ENCODE measurements around the gene HOXB2. TPM values are rescaled to one million over a fixed set of nuclear protein-coding genes. Genes with fewer than 3 reads are reported as not detected.
A peak's percentile ranks its signal among the peaks of the same experiment; 100 is the strongest.

The HOXB2 gene
- total and polyA plus RNA-seq, 2 experiments from 2014 or later, result not detected

GRCh38 chr17:48593840-48594537 lies 49.1 kb upstream of the HOXB2 start:
- Mint-ChIP-seq H3K36me3 (ENCODE audit: low read depth) (peaks cover 3% of the 10 kb centered on the region; the same call in 1 of the 3 replicates), H3K27ac (no peak overlapping the region), H3K4me1 (peaks cover 43% of the 10 kb centered on the region), H3K4me3 (peak overlapping the region; percentile 56), H3K27me3 (ENCODE audit: insufficient read depth, low read depth, poor library complexity) (peaks cover 100% of the 10 kb centered on the region), H3K9me3 (no peaks in the 10 kb centered on the region; the same call in 2 of the 3 replicates)
- Histone ChIP-seq H3K9me2 (ENCODE audit: insufficient read depth) (no peaks in the 10 kb centered on the region), H3F3A (replicated peaks; ENCODE audit: low read depth) (peaks cover 51% of the 10 kb centered on the region), H3K4me3 (peak overlapping the region; percentile 37), H3K4me1 (ENCODE audit: insufficient read depth) (peaks cover 61% of the 10 kb centered on the region), H3K4me2 (peak overlapping the region; percentile 69), H2AFZ (no peak overlapping the region), H3K27me3 (ENCODE audit: insufficient read depth) (peaks cover 100% of the 10 kb centered on the region), H3K27ac (ENCODE audit: low read depth) (no peak overlapping the region), H4K20me1 (replicated peaks; ENCODE audit: insufficient read depth) (peaks cover 42% of the 10 kb centered on the region), H3K79me2 (replicated peaks; ENCODE audit: insufficient read depth) (no peaks in the 10 kb centered on the region), H3K36me3 (ENCODE audit: insufficient read depth) (no peaks in the 10 kb centered on the region)
- DNase-seq (ENCODE audit: low spot score) (peak; percentile 87), ATAC-seq (peak; percentile 51)
- TF ChIP-seq, protein P1, sequence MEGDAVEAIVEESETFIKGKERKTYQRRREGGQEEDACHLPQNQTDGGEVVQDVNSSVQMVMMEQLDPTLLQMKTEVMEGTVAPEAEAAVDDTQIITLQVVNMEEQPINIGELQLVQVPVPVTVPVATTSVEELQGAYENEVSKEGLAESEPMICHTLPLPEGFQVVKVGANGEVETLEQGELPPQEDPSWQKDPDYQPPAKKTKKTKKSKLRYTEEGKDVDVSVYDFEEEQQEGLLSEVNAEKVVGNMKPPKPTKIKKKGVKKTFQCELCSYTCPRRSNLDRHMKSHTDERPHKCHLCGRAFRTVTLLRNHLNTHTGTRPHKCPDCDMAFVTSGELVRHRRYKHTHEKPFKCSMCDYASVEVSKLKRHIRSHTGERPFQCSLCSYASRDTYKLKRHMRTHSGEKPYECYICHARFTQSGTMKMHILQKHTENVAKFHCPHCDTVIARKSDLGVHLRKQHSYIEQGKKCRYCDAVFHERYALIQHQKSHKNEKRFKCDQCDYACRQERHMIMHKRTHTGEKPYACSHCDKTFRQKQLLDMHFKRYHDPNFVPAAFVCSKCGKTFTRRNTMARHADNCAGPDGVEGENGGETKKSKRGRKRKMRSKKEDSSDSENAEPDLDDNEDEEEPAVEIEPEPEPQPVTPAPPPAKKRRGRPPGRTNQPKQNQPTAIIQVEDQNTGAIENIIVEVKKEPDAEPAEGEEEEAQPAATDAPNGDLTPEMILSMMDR (conservative IDR thresholded peaks at IDR 0.05; ENCODE audit: low read depth in 2 of 2), result peak; percentile 80 to 91
- no peak for TF ChIP-seq POLR2AphosphoS5 (IDR thresholded peaks at IDR 0.05; ENCODE audit: low read depth)
- no peak for TF ChIP-seq JUNB (IDR thresholded peaks at IDR 0.05; ENCODE audit: unreplicated experiment)
- TF ChIP-seq EZH2 (IDR thresholded peaks at IDR 0.05; ENCODE audit: low read depth, unreplicated experiment), result peak; percentile 97
- TF ChIP-seq, protein P2, sequence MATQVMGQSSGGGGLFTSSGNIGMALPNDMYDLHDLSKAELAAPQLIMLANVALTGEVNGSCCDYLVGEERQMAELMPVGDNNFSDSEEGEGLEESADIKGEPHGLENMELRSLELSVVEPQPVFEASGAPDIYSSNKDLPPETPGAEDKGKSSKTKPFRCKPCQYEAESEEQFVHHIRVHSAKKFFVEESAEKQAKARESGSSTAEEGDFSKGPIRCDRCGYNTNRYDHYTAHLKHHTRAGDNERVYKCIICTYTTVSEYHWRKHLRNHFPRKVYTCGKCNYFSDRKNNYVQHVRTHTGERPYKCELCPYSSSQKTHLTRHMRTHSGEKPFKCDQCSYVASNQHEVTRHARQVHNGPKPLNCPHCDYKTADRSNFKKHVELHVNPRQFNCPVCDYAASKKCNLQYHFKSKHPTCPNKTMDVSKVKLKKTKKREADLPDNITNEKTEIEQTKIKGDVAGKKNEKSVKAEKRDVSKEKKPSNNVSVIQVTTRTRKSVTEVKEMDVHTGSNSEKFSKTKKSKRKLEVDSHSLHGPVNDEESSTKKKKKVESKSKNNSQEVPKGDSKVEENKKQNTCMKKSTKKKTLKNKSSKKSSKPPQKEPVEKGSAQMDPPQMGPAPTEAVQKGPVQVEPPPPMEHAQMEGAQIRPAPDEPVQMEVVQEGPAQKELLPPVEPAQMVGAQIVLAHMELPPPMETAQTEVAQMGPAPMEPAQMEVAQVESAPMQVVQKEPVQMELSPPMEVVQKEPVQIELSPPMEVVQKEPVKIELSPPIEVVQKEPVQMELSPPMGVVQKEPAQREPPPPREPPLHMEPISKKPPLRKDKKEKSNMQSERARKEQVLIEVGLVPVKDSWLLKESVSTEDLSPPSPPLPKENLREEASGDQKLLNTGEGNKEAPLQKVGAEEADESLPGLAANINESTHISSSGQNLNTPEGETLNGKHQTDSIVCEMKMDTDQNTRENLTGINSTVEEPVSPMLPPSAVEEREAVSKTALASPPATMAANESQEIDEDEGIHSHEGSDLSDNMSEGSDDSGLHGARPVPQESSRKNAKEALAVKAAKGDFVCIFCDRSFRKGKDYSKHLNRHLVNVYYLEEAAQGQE (IDR thresholded peaks at IDR 0.05; ENCODE audit: unreplicated experiment), result no peak

GRCh38 chr17:48593126-48593829 lies 48.4 kb upstream of the HOXB2 start, which contains the start of gene HOXB5:
HOXB5 (minus strand) TSS chr17:48593779; CDS start chr17:48593682, 97 bp downstream.
- DNase-seq (ENCODE audit: low spot score) (no peak), ATAC-seq (peak; percentile 4)
- Mint-ChIP-seq H3K27ac (no peak within 1 kb of the TSS), H3K9me3 (no peaks in the 10 kb centered on the region; the same call in 2 of the 3 replicates), H3K4me3 (peak within 1 kb of the TSS; percentile 56), H3K27me3 (ENCODE audit: insufficient read depth, low read depth, poor library complexity) (peaks cover 100% of the 10 kb centered on the region), H3K36me3 (ENCODE audit: low read depth) (peaks cover 3% of the 10 kb centered on the region; the same call in 1 of the 3 replicates), H3K4me1 (peaks cover 43% of the 10 kb centered on the region)
- H3K4me3 ChIP-seq, result peak within 1 kb of the TSS; percentile 37
- no peaks in the 10 kb centered on the region for H3K79me2 ChIP-seq (replicated peaks; ENCODE audit: insufficient read depth)
- peaks cover 100% of the 10 kb centered on the region for H3K27me3 ChIP-seq (ENCODE audit: insufficient read depth)
- H3K4me1 ChIP-seq (ENCODE audit: insufficient read depth), result peaks cover 62% of the 10 kb centered on the region
- H3F3A ChIP-seq (replicated peaks; ENCODE audit: low read depth), result peaks cover 49% of the 10 kb centered on the region
- peaks cover 43% of the 10 kb centered on the region for H4K20me1 ChIP-seq (replicated peaks; ENCODE audit: insufficient read depth)
- no peak within 1 kb of the TSS for H3K27ac ChIP-seq (ENCODE audit: low read depth)
- H3K9me2 ChIP-seq (ENCODE audit: insufficient read depth), result no peaks in the 10 kb centered on the region
- no peaks in the 10 kb centered on the region for H3K36me3 ChIP-seq (ENCODE audit: insufficient read depth)
- peak within 1 kb of the TSS; percentile 69 for H3K4me2 ChIP-seq
- no peak within 1 kb of the TSS for H2AFZ ChIP-seq
- TF ChIP-seq EZH2 (IDR thresholded peaks at IDR 0.05; ENCODE audit: low read depth, unreplicated experiment) (peak; percentile 92), STAT1 (IDR thresholded peaks at IDR 0.05; ENCODE audit: unreplicated experiment) (no peak), CREB1 (CRISPR knock-in tag; IDR thresholded peaks at IDR 0.05; ENCODE audit: low read depth) (no peak)
- TF ChIP-seq, protein P3, sequence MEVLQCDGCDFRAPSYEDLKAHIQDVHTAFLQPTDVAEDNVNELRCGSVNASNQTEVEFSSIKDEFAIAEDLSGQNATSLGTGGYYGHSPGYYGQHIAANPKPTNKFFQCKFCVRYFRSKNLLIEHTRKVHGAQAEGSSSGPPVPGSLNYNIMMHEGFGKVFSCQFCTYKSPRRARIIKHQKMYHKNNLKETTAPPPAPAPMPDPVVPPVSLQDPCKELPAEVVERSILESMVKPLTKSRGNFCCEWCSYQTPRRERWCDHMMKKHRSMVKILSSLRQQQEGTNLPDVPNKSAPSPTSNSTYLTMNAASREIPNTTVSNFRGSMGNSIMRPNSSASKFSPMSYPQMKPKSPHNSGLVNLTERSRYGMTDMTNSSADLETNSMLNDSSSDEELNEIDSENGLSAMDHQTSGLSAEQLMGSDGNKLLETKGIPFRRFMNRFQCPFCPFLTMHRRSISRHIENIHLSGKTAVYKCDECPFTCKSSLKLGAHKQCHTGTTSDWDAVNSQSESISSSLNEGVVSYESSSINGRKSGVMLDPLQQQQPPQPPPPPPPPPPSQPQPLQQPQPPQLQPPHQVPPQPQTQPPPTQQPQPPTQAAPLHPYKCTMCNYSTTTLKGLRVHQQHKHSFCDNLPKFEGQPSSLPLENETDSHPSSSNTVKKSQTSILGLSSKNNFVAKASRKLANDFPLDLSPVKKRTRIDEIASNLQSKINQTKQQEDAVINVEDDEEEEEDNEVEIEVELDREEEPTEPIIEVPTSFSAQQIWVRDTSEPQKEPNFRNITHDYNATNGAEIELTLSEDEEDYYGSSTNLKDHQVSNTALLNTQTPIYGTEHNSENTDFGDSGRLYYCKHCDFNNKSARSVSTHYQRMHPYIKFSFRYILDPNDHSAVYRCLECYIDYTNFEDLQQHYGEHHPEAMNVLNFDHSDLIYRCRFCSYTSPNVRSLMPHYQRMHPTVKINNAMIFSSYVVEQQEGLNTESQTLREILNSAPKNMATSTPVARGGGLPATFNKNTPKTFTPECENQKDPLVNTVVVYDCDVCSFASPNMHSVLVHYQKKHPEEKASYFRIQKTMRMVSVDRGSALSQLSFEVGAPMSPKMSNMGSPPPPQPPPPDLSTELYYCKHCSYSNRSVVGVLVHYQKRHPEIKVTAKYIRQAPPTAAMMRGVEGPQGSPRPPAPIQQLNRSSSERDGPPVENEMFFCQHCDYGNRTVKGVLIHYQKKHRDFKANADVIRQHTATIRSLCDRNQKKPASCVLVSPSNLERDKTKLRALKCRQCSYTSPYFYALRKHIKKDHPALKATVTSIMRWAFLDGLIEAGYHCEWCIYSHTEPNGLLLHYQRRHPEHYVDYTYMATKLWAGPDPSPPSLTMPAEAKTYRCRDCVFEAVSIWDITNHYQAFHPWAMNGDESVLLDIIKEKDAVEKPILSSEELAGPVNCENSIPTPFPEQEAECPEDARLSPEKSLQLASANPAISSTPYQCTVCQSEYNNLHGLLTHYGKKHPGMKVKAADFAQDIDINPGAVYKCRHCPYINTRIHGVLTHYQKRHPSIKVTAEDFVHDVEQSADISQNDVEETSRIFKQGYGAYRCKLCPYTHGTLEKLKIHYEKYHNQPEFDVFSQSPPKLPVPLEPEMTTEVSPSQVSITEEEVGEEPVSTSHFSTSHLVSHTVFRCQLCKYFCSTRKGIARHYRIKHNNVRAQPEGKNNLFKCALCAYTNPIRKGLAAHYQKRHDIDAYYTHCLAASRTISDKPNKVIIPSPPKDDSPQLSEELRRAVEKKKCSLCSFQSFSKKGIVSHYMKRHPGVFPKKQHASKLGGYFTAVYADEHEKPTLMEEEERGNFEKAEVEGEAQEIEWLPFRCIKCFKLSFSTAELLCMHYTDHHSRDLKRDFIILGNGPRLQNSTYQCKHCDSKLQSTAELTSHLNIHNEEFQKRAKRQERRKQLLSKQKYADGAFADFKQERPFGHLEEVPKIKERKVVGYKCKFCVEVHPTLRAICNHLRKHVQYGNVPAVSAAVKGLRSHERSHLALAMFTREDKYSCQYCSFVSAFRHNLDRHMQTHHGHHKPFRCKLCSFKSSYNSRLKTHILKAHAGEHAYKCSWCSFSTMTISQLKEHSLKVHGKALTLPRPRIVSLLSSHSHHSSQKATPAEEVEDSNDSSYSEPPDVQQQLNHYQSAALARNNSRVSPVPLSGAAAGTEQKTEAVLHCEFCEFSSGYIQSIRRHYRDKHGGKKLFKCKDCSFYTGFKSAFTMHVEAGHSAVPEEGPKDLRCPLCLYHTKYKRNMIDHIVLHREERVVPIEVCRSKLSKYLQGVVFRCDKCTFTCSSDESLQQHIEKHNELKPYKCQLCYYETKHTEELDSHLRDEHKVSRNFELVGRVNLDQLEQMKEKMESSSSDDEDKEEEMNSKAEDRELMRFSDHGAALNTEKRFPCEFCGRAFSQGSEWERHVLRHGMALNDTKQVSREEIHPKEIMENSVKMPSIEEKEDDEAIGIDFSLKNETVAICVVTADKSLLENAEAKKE (CRISPR knock-in tag; IDR thresholded peaks at IDR 0.05), result no peak

Measured in GM23338 (cell line).